SK-MEL-5 (cell line): ENCODE results near the gene ZNF177. TPM values are rescaled to one million over a fixed set of nuclear protein-coding genes. Genes with fewer than 3 reads are reported as not detected.
"Not testable (repeated sequence)": the region's sequence is repeated elsewhere in the genome, so short reads cannot be mapped to it uniquely, and the experiment has no call there.

ENCODE experiments used
- DNase-seq: peaks from one replicate; pipeline ENCODE4 v3.0.0-alpha.2; 2016; ENCODE audit warnings: low read depth, low spot score
- in situ Hi-C: cut with HindIII; loops from 2 replicates; pipeline ENCODE4 v1.10.0; 2016; ENCODE audit warnings: low sequenced_read_pairs, high pct_unique_total_duplicates, low pct_unique_long_range_greater_than_20kb
- polyA plus RNA-seq, 2 experiments: library from polyadenylated mRNA; depleted of rRNA; stranded (reverse); fragments of >200 nt; gene quantifications; 2 replicates each; pipeline ENCODE4 v1.2.3, GENCODE V29; 2015
- total RNA-seq: library from RNA; depleted of rRNA; stranded (reverse); fragments of >200 nt; shearing (Covaris generic); gene quantifications from 2 replicates; pipeline ENCODE4 v1.2.3, GENCODE V29; 2014; rRNA removed

Gene ZNF177
- 1.2 and 2.5 TPM in 2 replicates for total RNA-seq
- polyA plus RNA-seq (2015; cell fraction: cytosol; rRNA removed): 0.32 and 0.60 TPM in 2 replicates
- 1.3 and 3.2 TPM in 2 replicates for polyA plus RNA-seq (2015; cell fraction: nucleus; rRNA removed)

- no peak for DNase-seq
- in situ Hi-C loops: no loop called here
These were observed at the start of gene ZNF177 for GRCh38 chr19:9362905-9363304. TSS of gene ZNF177 (plus strand) at chr19:9363013. CDS start at chr19:9378312, 15,299 bp downstream.

GRCh38 chr19:9313756-9314155 lies 49.1 kb upstream of the ZNF177 start:
- in situ Hi-C loops: no loop called here
- DNase-seq: no peak

- in situ Hi-C loops: no loop called here
- DNase-seq: no peak
These were observed 41.5 kb upstream of the ZNF177 start for GRCh38 chr19:9321338-9321737.

GRCh38 chr19:9321756-9322155 lies 41.1 kb upstream of the ZNF177 start:
- DNase-seq, in situ Hi-C loops: not testable (repeated sequence)

GRCh38 chr19:9322201-9322600 lies 40.6 kb upstream of the ZNF177 start:
- DNase-seq, in situ Hi-C loops: not testable (repeated sequence)

- peak; percentile 86 for DNase-seq
- in situ Hi-C loops: no loop called here
These were observed 39.3 kb upstream of the ZNF177 start for GRCh38 chr19:9323557-9323918.

- in situ Hi-C loops: no loop called here
- peak; percentile 93 for DNase-seq
These were observed 38.8 kb upstream of the ZNF177 start, which contains the start of gene ZNF559 for GRCh38 chr19:9323919-9324583. TSS of gene ZNF559 (plus strand) at chr19:9324179. CDS start at chr19:9338550, 14,371 bp downstream.

- DNase-seq: no peak
- in situ Hi-C loops: no loop called here
These were observed 38.2 kb upstream of the ZNF177 start for GRCh38 chr19:9324584-9324962.

GRCh38 chr19:9329999-9330398 lies 32.8 kb upstream of the ZNF177 start:
- DNase-seq: no peak
- in situ Hi-C loops: no loop called here

GRCh38 chr19:9342610-9343304 lies 20.1 kb upstream of the ZNF177 start:
- in situ Hi-C loops: no loop called here
- no peak for DNase-seq

- DNase-seq: no peak
- in situ Hi-C loops: no loop called here
These were observed 17.8 kb upstream of the ZNF177 start for GRCh38 chr19:9345005-9345404.

- no peak for DNase-seq
- in situ Hi-C loops: no loop called here
These were observed 14.6 kb upstream of the ZNF177 start for GRCh38 chr19:9348253-9348652.

- DNase-seq: no peak
- in situ Hi-C loops: no loop called here
These were observed 14.1 kb upstream of the ZNF177 start for GRCh38 chr19:9348671-9349070.

- DNase-seq: no peak
- in situ Hi-C loops: no loop called here
These were observed 10.3 kb upstream of the ZNF177 start for GRCh38 chr19:9352505-9352904.

- no peak for DNase-seq
- in situ Hi-C loops: no loop called here
These were observed 9.8 kb upstream of the ZNF177 start for GRCh38 chr19:9353011-9353410.

- in situ Hi-C loops: no loop called here
- DNase-seq: no peak
These were observed 8.2 kb upstream of the ZNF177 start for GRCh38 chr19:9354651-9355050.

- DNase-seq: no peak
- in situ Hi-C loops: no loop called here
These were observed 8.2 kb downstream of the ZNF177 start for GRCh38 chr19:9370738-9371619.

- in situ Hi-C loops: no loop called here
- DNase-seq: no peak
These were observed 18.6 kb downstream of the ZNF177 start for GRCh38 chr19:9381361-9381785.
